Measurements from ENCODE around the gene THAP4.

The THAP4 gene

DNA sequence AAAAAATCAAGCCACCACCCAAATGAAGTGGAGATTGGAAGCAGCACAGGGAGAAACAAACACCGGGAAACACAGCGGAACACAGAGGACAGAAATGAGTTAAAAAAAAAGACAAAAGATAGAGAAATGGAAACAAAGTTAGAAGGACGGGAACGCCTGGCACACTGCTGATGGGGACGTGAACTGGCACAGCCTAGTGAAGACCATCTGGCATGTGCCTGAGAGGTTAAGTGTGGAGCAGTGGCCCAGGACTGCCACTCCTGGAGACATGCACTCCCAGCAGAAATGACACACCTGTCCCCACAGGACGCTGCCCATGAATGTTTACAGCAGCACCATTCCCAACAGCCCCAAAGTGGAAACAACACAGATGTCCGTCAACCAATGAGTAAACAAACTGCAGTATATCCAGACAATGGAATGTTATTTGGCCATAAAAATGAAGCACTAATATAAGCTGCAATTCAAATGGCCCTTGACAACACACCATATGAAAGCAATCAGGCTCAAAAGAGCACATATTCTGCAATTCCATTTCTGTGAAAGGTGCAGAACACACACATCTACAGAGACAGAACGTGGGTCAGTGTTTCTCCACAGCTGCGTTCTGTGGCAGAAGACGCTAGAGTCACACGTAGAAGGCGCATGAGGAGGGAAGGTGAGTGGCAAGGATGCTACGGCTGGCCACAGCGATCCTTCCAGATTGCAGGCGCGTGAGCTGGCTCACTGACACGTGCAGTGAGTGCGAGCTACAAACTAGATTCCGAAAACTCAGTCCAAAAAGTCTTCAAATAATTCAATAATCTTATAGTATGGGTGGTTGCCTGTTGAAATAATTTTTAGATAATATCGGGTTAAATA lies 24.6 kb downstream of the THAP4 start:
- no peak for TF ChIP-seq JUND (IDR thresholded peaks at IDR 0.05; ENCODE audit: low read depth)
- in situ Hi-C loops (cut with HindIII; ENCODE audit: low pct_unique_long_range_greater_than_20kb, low sequenced_read_pairs): no loop called here
- no peak for DNase-seq (ENCODE audit: low read depth in 1 of 2, low spot score in 1 of 2)

DNA sequence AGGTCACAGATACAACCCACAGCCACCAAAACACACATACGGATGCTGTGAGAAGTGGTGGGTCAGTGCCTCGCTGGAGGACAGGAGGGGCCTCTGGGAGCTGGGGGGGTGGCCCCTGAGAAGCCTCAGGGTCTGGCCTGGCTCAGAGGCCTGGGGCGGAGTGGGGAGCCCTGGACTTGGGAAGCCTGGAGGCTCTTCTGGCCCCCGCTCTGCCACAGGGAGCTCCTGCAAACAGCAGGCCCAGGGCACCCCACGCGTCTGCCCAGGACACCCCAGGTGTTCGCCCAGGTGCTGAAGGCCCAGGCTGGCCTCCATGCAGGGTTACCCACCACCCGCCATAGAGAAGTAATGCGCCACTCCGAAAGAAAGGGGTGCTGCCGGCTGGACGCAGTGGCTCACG lies 25.9 kb downstream of the THAP4 start:
- no peak for TF ChIP-seq JUND (IDR thresholded peaks at IDR 0.05; ENCODE audit: low read depth)
- DNase-seq (ENCODE audit: low read depth in 1 of 2, low spot score in 1 of 2): no peak
- in situ Hi-C loops (cut with HindIII; ENCODE audit: low pct_unique_long_range_greater_than_20kb, low sequenced_read_pairs): no loop called here

- in situ Hi-C loops (cut with HindIII; ENCODE audit: low pct_unique_long_range_greater_than_20kb, low sequenced_read_pairs): no loop called here
- DNase-seq (ENCODE audit: low read depth in 1 of 2, low spot score in 1 of 2): no peak
- TF ChIP-seq JUND (IDR thresholded peaks at IDR 0.05; ENCODE audit: low read depth): no peak
These were observed 26.8 kb downstream of the THAP4 start for GRCh38 chr2:241609859-241610793.

GRCh38 chr2:241608881-241609280 lies 28.1 kb downstream of the THAP4 start:
- no peak for TF ChIP-seq JUND (IDR thresholded peaks at IDR 0.05; ENCODE audit: low read depth)
- no peak for DNase-seq (ENCODE audit: low read depth in 1 of 2, low spot score in 1 of 2)
- in situ Hi-C loops (cut with HindIII; ENCODE audit: low pct_unique_long_range_greater_than_20kb, low sequenced_read_pairs): no loop called here

DNA sequence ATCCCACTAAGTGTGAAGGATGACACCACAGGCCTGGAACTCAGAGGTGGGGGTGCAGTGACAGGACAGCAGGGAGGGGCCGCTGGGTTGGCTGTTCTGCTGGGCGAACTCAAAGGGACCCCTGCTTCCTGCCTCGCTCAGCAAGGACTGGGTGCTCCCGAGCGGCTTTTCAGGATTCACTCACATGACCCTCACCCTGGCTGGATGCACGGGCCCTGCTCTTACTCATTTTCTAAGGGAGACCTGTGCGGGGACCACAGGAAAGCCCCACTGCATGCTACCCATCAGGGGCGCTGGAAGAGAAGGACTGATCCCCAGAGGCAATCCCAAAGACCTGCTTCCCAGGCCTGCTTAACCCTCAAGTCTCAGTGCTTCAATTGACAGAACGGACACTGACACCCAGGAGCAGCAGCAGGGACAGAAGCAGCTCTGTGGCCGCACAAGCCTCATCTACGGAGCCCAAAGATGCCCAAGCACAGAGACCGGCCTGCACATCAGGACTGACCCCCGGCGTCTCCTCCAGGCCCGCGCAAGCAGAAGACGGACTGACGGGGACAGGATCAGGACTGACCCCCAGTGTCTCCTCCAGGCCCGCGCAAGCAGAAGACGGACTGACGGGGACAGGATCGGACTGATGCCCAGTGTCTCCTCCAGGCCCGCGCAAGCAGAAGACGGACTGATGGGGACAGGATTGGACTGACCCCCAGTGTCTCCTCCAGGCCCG lies 29.6 kb downstream of the THAP4 start:
- in situ Hi-C loops (cut with HindIII; ENCODE audit: low pct_unique_long_range_greater_than_20kb, low sequenced_read_pairs): no loop called here
- no peak for TF ChIP-seq JUND (IDR thresholded peaks at IDR 0.05; ENCODE audit: low read depth)
- DNase-seq (ENCODE audit: low read depth in 1 of 2, low spot score in 1 of 2): no peak

- no peak for TF ChIP-seq JUND (IDR thresholded peaks at IDR 0.05; ENCODE audit: low read depth)
- no peak for DNase-seq (ENCODE audit: low read depth in 1 of 2, low spot score in 1 of 2)
These were observed 30.8 kb downstream of the THAP4 start for GRCh38 chr2:241606186-241606585.

GRCh38 chr2:241603686-241604085 lies 33.3 kb downstream of the THAP4 start:
- in situ Hi-C loops (cut with HindIII; ENCODE audit: low pct_unique_long_range_greater_than_20kb, low sequenced_read_pairs): no loop called here
- TF ChIP-seq JUND (IDR thresholded peaks at IDR 0.05; ENCODE audit: low read depth): no peak
- DNase-seq (ENCODE audit: low read depth in 1 of 2, low spot score in 1 of 2): no peak

More at GRCh38 chr2:241606186-241606585, 30.8 kb downstream of the THAP4 start:
- in situ Hi-C loops (cut with HindIII; ENCODE audit: low pct_unique_long_range_greater_than_20kb, low sequenced_read_pairs): no loop called here

GRCh38 chr2:241602720-241603119 lies 34.2 kb downstream of the THAP4 start:
- in situ Hi-C loops (cut with HindIII; ENCODE audit: low pct_unique_long_range_greater_than_20kb, low sequenced_read_pairs): no loop called here
- TF ChIP-seq JUND (IDR thresholded peaks at IDR 0.05; ENCODE audit: low read depth): no peak
- DNase-seq (ENCODE audit: low read depth in 1 of 2, low spot score in 1 of 2): no peak

DNA sequence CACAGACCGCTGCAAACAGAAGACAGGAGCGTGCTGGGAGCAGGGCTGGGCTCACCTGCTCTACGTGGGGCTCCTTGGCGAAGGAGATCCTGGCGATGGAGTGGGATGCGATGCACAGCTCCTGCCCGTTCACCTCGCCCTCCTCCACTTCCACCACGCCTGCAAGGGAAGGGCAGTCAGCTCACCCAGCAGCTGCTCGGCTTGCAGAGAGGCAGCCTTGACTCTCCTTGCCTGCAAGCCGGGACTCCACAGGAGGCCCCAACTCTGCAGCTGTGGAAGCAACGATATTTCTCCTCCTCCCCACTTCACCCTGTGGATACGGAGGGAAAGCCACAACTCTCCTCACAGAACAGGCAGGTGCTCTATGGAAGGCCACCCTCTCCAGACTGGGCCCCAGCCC lies 35.1 kb downstream of the THAP4 start:
- DNase-seq (ENCODE audit: low read depth in 1 of 2, low spot score in 1 of 2): no peak
- no peak for TF ChIP-seq JUND (IDR thresholded peaks at IDR 0.05; ENCODE audit: low read depth)
- in situ Hi-C loops (cut with HindIII; ENCODE audit: low pct_unique_long_range_greater_than_20kb, low sequenced_read_pairs): no loop called here

DNA sequence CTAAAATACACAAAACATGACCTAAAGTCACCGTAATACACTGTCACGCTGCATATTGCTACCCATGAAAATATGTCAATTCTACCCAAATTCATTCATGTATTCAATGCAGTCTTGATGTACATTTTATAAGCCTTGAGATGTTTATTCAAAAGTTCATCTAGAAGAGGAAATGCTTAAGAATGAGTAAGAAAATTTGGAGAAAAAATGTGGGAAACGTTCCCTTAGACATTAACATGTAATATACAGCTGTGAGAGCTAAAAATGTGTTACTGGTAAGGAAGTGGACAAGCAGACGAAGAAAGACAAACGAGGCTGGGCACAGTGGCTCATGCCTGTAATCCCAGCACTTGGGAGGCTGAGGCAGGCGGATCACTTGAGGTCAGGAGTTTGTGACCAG lies 37.3 kb downstream of the THAP4 start:
- TF ChIP-seq JUND (IDR thresholded peaks at IDR 0.05; ENCODE audit: low read depth): no peak
- in situ Hi-C loops (cut with HindIII; ENCODE audit: low pct_unique_long_range_greater_than_20kb, low sequenced_read_pairs): no loop called here
- DNase-seq (ENCODE audit: low read depth in 1 of 2, low spot score in 1 of 2): no peak

- TF ChIP-seq JUND (IDR thresholded peaks at IDR 0.05; ENCODE audit: low read depth): no peak
- peak; percentile 34 to 60 for DNase-seq (ENCODE audit: low read depth in 1 of 2, low spot score in 1 of 2)
- in situ Hi-C loops (cut with HindIII; ENCODE audit: low pct_unique_long_range_greater_than_20kb, low sequenced_read_pairs): no loop called here
These were observed 38.5 kb downstream of the THAP4 start for GRCh38 chr2:241598487-241598886.

- in situ Hi-C loops (cut with HindIII; ENCODE audit: low pct_unique_long_range_greater_than_20kb, low sequenced_read_pairs): no loop called here
- no peak for DNase-seq (ENCODE audit: low read depth in 1 of 2, low spot score in 1 of 2)
These were observed 38.9 kb downstream of the THAP4 start for GRCh38 chr2:241598061-241598460.

More at GRCh38 chr2:241598061-241598460, 38.9 kb downstream of the THAP4 start:
- no peak for TF ChIP-seq JUND (IDR thresholded peaks at IDR 0.05; ENCODE audit: low read depth)

Data from T47D (cell line).